ENCODE results near the gene SLC8A2.

DNA sequence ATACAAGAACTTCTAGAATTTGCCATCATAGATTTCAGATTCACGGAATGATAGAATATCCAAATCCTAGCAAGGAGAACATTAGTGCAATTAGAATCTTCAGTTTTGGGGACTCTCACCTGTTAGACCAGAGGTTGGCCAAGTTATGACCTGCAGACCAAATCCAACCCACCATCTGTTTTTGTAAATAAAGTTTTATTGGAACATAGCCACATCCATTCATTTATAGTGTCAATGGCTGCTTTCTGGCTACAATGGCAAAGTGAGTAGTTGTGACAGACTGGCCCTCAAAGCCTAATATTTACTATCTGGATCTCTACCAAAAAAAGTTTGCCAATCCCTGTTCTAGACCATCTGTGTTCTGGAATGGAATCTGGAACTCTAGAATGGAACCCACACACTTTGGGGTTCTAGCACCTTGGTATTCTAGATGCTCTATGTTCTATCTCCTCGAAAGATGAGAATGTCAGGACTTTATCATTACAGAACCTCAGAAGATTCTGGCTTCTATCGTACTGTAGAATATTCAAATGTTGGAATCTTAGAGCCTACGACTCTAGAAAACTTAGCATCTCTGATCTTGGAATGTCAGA lies 9.9 kb upstream of the SLC8A2 start:
- TF ChIP-seq RAD21 (conservative IDR thresholded peaks at IDR 0.05) (no peak), SMC3 (conservative IDR thresholded peaks at IDR 0.05; ENCODE audit: poor library complexity) (no peak), EZH2 (IDR thresholded peaks at IDR 0.05; ENCODE audit: borderline replicate concordance, insufficient read depth, low read length, poor library complexity, severe bottlenecking) (no peak), POLR2AphosphoS5 (IDR thresholded peaks at IDR 0.05) (no peak), EP300 (conservative IDR thresholded peaks at IDR 0.05; ENCODE audit: poor library complexity, severe bottlenecking) (no peak), TAF1 (IDR thresholded peaks at IDR 0.05; ENCODE audit: low read depth) (no peak), MXI1 (conservative IDR thresholded peaks at IDR 0.05; ENCODE audit: poor library complexity, severe bottlenecking) (no peak)
- TF ChIP-seq, protein P1, sequence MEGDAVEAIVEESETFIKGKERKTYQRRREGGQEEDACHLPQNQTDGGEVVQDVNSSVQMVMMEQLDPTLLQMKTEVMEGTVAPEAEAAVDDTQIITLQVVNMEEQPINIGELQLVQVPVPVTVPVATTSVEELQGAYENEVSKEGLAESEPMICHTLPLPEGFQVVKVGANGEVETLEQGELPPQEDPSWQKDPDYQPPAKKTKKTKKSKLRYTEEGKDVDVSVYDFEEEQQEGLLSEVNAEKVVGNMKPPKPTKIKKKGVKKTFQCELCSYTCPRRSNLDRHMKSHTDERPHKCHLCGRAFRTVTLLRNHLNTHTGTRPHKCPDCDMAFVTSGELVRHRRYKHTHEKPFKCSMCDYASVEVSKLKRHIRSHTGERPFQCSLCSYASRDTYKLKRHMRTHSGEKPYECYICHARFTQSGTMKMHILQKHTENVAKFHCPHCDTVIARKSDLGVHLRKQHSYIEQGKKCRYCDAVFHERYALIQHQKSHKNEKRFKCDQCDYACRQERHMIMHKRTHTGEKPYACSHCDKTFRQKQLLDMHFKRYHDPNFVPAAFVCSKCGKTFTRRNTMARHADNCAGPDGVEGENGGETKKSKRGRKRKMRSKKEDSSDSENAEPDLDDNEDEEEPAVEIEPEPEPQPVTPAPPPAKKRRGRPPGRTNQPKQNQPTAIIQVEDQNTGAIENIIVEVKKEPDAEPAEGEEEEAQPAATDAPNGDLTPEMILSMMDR (IDR thresholded peaks at IDR 0.05; ENCODE audit: poor library complexity, severe bottlenecking), result no peak
- TF ChIP-seq, protein P2, sequence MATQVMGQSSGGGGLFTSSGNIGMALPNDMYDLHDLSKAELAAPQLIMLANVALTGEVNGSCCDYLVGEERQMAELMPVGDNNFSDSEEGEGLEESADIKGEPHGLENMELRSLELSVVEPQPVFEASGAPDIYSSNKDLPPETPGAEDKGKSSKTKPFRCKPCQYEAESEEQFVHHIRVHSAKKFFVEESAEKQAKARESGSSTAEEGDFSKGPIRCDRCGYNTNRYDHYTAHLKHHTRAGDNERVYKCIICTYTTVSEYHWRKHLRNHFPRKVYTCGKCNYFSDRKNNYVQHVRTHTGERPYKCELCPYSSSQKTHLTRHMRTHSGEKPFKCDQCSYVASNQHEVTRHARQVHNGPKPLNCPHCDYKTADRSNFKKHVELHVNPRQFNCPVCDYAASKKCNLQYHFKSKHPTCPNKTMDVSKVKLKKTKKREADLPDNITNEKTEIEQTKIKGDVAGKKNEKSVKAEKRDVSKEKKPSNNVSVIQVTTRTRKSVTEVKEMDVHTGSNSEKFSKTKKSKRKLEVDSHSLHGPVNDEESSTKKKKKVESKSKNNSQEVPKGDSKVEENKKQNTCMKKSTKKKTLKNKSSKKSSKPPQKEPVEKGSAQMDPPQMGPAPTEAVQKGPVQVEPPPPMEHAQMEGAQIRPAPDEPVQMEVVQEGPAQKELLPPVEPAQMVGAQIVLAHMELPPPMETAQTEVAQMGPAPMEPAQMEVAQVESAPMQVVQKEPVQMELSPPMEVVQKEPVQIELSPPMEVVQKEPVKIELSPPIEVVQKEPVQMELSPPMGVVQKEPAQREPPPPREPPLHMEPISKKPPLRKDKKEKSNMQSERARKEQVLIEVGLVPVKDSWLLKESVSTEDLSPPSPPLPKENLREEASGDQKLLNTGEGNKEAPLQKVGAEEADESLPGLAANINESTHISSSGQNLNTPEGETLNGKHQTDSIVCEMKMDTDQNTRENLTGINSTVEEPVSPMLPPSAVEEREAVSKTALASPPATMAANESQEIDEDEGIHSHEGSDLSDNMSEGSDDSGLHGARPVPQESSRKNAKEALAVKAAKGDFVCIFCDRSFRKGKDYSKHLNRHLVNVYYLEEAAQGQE (IDR thresholded peaks at IDR 0.05; ENCODE audit: borderline replicate concordance), result no peak
